Aorta (tissue), 5 donors: ENCODE results near the gene CRTC1. TPM values are rescaled to one million over a fixed set of nuclear protein-coding genes. Genes with fewer than 3 reads are reported as not detected.
"Not testable (repeated sequence)": the region's sequence is repeated elsewhere in the genome, so short reads cannot be mapped to it uniquely, and the experiment has no call there.

Experiments
- ATAC-seq: fragments of 200-7000 bp; cut with Tn5 transposase; one replicate; pipeline ENCODE4 v1.9.1; 2022; ENCODE audit warnings: moderate library complexity; ENCODE audit not compliant: low FRiP score
- DNase-seq, 2 donors: peaks; one replicate each; pipeline ENCODE4 v3.0.0-alpha.2; 2020
- H3K27ac ChIP-seq, 2 donors: one replicate each; pipeline ENCODE4 v1.5.1; 2013; ENCODE audit warnings: low read length in 2 of 2, mild to moderate bottlenecking in 2 of 2, moderate library complexity in 2 of 2, control low read depth in 1 of 2, inconsistent platforms in 1 of 2, low read depth in 1 of 2
- H3K27me3 ChIP-seq, 2 donors: one replicate each; pipeline ENCODE4 v1.6.1; 2013; ENCODE audit warnings: control low read depth in 1 of 2, low read length in 1 of 2, mild to moderate bottlenecking in 1 of 2, moderate library complexity in 1 of 2; ENCODE audit not compliant: insufficient read depth in 2 of 2, control insufficient read depth in 1 of 2
- H3K36me3 ChIP-seq, 2 donors: one replicate each; pipeline ENCODE4 v1.6.1; 2013; ENCODE audit warnings: control low read depth in 1 of 2, low read length in 1 of 2, mild to moderate bottlenecking in 1 of 2; ENCODE audit not compliant: insufficient read depth in 2 of 2, control insufficient read depth in 1 of 2
- H3K4me1 ChIP-seq, 2 donors: one replicate each; pipeline ENCODE4 v1.6.1; 2013; ENCODE audit warnings: low read length in 2 of 2, control low read depth in 1 of 2, mild to moderate bottlenecking in 1 of 2, moderate library complexity in 1 of 2; ENCODE audit not compliant: insufficient read depth in 2 of 2, control insufficient read depth in 1 of 2
- H3K4me3 ChIP-seq, 2 donors: one replicate each; pipeline ENCODE4 v1.5.1; 2013; ENCODE audit warnings: low read length in 2 of 2, control low read depth in 1 of 2, mild to moderate bottlenecking in 1 of 2
- H3K9me3 ChIP-seq: one replicate; pipeline ENCODE4 v1.6.1; 2013; ENCODE audit warnings: mild to moderate bottlenecking, low read length; ENCODE audit not compliant: control insufficient read depth
- WGBS, 2 donors: extraction: QIAGEN DNeasy Blood & Tissue Kit; methylation state at CpG; one replicate each; pipeline ENCODE4 v1.1.7; 2013; 5-methylcytosine and 5-hydroxymethylcytosine counted together
- intact Hi-C, 2 donors: fragments of 100-400 bp; cut with DNase I; formaldehyde crosslinking; loops; one replicate each; pipeline versions ENCODE4 v1.14.2 to v1.15.0; 2022
- polyA plus RNA-seq, 2 donors: library from polyadenylated mRNA; stranded (reverse); fragments of 200-250 nt; gene quantifications; one replicate each; pipeline ENCODE4 v1.2.3, GENCODE V29; 2013
- total RNA-seq, 2 donors: library from RNA; stranded (reverse); fragmentation: NEBNext Ultra II Directional; extraction: Animal tissue kit (Norgen Biotek cat#: 25700); gene quantifications; one replicate each; pipeline ENCODE4 v1.2.1, GENCODE V29; 2021
- donor health status: healthy with polysubstance abuse.
- donor health status: Bipolar disorder and iron deficiency.
- donor health status: DM: no; HTN: no; CAD: no.
- donor health status: DM: no; HTN: no; CAD: no.
- donor health status: DM: yes; HTN: yes; CAD: no.

Gene CRTC1
- total and polyA plus RNA-seq, 4 donors: 3.6 to 16.5 (median 10.7) TPM

DNA sequence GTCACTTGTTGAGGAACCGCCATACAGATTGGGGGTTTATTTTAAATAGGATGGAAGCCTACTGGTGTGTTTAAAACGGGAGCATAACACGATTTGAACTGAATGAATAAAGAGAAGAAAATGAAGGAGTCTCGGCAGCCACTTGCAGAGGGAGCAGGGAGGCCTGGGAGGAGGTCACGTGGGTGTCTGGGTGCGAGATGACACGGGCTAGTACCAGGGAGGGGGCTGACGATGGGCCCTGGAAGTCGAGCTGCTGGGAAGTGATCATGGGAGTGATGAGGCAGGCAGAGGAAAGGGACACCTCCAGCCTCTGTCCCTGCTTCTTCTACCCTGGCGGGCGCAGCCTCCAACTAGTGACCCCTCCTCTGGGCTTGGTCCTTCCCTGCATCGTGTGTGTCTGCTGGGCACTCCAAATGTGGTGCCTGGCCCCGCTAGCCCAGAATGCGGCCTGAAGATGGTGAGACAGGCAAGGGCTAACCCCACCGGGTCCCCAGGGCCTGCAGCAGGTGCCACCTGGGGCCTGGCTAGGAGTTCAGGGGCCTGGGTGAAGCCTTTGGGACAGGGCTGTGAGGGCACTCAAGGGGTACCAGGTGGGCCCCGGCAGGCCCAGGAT, 35.5 kb downstream of the CRTC1 start:
- Histone ChIP-seq H3K27me3 (no peaks in the 10 kb centered on the region), H3K9me3 (no peaks in the 10 kb centered on the region), H3K4me3 (no peak overlapping the region), H3K27ac (no peak overlapping the region), H3K36me3 (no peaks in the 10 kb centered on the region), H3K4me1 (no peaks in the 10 kb centered on the region)
- DNase-seq (no peak), ATAC-seq (no peak)
- WGBS, 2 donors: 88% methylated on average over 16 of the region's 16 CpGs
- intact Hi-C loops: no loop called here

GRCh38 chr19:18719541-18719940, 36.1 kb downstream of the CRTC1 start:
- no peaks in the 10 kb centered on the region for H3K9me3 ChIP-seq
- WGBS, 2 donors: 84 to 88% methylated on average over 25 of the region's 25 CpGs
- DNase-seq (no peak), ATAC-seq (no peak)
- no peaks in the 10 kb centered on the region for H3K27me3 ChIP-seq
- no peaks in the 10 kb centered on the region for H3K36me3 ChIP-seq
- intact Hi-C loops: no loop called here
- H3K4me1 ChIP-seq: no peaks in the 10 kb centered on the region
- no peak overlapping the region for H3K4me3 ChIP-seq
- H3K27ac ChIP-seq: no peak overlapping the region

GRCh38 chr19:18723871-18724377, 40.4 kb downstream of the CRTC1 start:
- 94% methylated on average over 21 of the region's 21 CpGs for WGBS, 2 donors
- Histone ChIP-seq H3K36me3 (no peaks in the 10 kb centered on the region), H3K9me3 (no peaks in the 10 kb centered on the region), H3K27ac (no peak overlapping the region), H3K27me3 (no peaks in the 10 kb centered on the region), H3K4me1 (no peaks in the 10 kb centered on the region), H3K4me3 (no peak overlapping the region)
- intact Hi-C loops: no loop called here
- ATAC-seq (no peak), DNase-seq (no peak)

GRCh38 chr19:18725841-18726770, 42.6 kb downstream of the CRTC1 start:
- DNase-seq (no peak), ATAC-seq (no peak)
- H3K27me3 ChIP-seq: no peaks in the 10 kb centered on the region
- H3K4me3 ChIP-seq: no peak overlapping the region
- H3K27ac ChIP-seq: no peak overlapping the region
- intact Hi-C loops: no loop called here
- H3K4me1 ChIP-seq: no peaks in the 10 kb centered on the region
- 86 to 91% methylated on average over 30 of the region's 30 CpGs for WGBS, 2 donors
- no peaks in the 10 kb centered on the region for H3K9me3 ChIP-seq
- no peaks in the 10 kb centered on the region for H3K36me3 ChIP-seq

GRCh38 chr19:18726846-18727245, 43.4 kb downstream of the CRTC1 start:
- H3K36me3 ChIP-seq: no peaks in the 10 kb centered on the region
- H3K4me1 ChIP-seq: no peaks in the 10 kb centered on the region
- whole genome bisulfite sequencing, 2 donors: 77 to 78% methylated on average over 6 of the region's 6 CpGs
- H3K4me3 ChIP-seq: no peak overlapping the region
- ATAC-seq (no peak), DNase-seq (no peak)
- intact Hi-C loops: no loop called here
- no peak overlapping the region for H3K27ac ChIP-seq
- H3K27me3 ChIP-seq: no peaks in the 10 kb centered on the region
- H3K9me3 ChIP-seq: no peaks in the 10 kb centered on the region

GRCh38 chr19:18727602-18728001, 44.1 kb downstream of the CRTC1 start:
- H3K9me3 ChIP-seq, DNase-seq, H3K4me3 ChIP-seq, H3K27ac ChIP-seq, ATAC-seq, intact Hi-C loops, H3K27me3 ChIP-seq, H3K4me1 ChIP-seq, H3K36me3 ChIP-seq: not testable (repeated sequence)
- 96 to 99% methylated on average over 6 of the region's 6 CpGs for WGBS, 2 donors

GRCh38 chr19:18729933-18730530, 46.6 kb downstream of the CRTC1 start:
- no peaks in the 10 kb centered on the region for H3K36me3 ChIP-seq
- WGBS, 2 donors: 94 to 97% methylated on average over 18 of the region's 18 CpGs
- no peak overlapping the region for H3K4me3 ChIP-seq
- no peaks in the 10 kb centered on the region for H3K27me3 ChIP-seq
- ATAC-seq: peak; percentile 35
- H3K9me3 ChIP-seq: no peaks in the 10 kb centered on the region
- H3K27ac ChIP-seq: no peak overlapping the region
- no peaks in the 10 kb centered on the region for H3K4me1 ChIP-seq
- intact Hi-C loops: no loop called here
- no peak for DNase-seq

- Histone ChIP-seq H3K27me3 (no peaks in the 10 kb centered on the region), H3K4me1 (no peaks in the 10 kb centered on the region), H3K9me3 (no peaks in the 10 kb centered on the region), H3K36me3 (no peaks in the 10 kb centered on the region), H3K27ac (no peak overlapping the region), H3K4me3 (no peak overlapping the region)
- ATAC-seq: no peak
- intact Hi-C loops: no loop called here
- DNase-seq: no peak
- WGBS, 2 donors: 94 to 97% methylated on average over 11 of the region's 11 CpGs
Observed at GRCh38 chr19:18730885-18731513, 47.5 kb downstream of the CRTC1 start.
